Measurements from ENCODE around the gene CBFB.

The CBFB gene

DNA sequence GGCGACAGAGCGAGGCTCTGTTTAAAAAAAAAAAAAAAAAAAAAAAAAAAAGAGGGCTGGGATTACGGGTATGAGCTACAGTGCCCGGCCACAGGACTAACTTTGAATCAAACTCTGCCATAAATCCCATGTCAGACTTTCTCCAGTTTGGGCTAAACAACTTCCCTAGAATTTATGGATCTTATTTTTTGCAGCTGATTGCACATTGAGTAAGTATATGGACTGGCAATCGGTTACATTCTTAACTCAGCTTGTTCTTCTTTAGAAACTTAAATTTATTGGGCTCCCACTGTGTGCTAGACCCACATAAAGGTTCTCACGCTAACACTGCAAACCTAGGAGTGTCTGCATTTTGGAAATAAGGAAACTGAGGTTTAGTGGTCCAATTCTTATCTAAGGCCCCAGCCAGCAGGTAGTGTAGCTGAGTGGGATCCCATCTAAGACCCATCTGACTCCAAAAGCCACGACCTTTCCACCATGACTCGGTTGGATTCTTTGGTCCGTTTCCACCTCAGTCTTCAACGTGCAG is 718 bp upstream of the CBFB start:
- H3K27me3 ChIP-seq: no peaks in the 10 kb centered on the region
- intact Hi-C loops (cut with DNase I; ENCODE audit: low total_unique reads): loop anchor here (5.0 to 10.0 kb wide), 2 partner anchors 79 to 157 kb away; partner anchors contain the start of genes MATCAP1 and PHAF1
- H3K27ac ChIP-seq: peak overlapping the region; percentile 95 to 97
- DNase-seq: peak in 1 of 2 donors; percentile 31
- peaks cover 0 to 7% (median 0%) of the 10 kb centered on the region in 3 donors for H3K36me3 ChIP-seq
- TF ChIP-seq CTCF (IDR thresholded peaks at IDR 0.05): no peak
- no peaks in the 10 kb centered on the region for H3K9me3 ChIP-seq
- peaks cover 0 to 32% (median 15%) of the 10 kb centered on the region in 4 donors for H3K4me1 ChIP-seq
- H3K4me3 ChIP-seq: peak overlapping the region; percentile 75 to 85

- peaks cover 0 to 7% (median 0%) of the 10 kb centered on the region in 3 donors for H3K36me3 ChIP-seq
- no peaks in the 10 kb centered on the region for H3K9me3 ChIP-seq
- peaks cover 0 to 36% (median 15%) of the 10 kb centered on the region in 4 donors for H3K4me1 ChIP-seq
- TF ChIP-seq CTCF (IDR thresholded peaks at IDR 0.05): no peak
- H3K4me3 ChIP-seq: peak overlapping the region; percentile 75 to 85
- DNase-seq: peak; percentile 58 to 82
- H3K27me3 ChIP-seq: no peaks in the 10 kb centered on the region
- intact Hi-C loops (cut with DNase I; ENCODE audit: low total_unique reads): loop anchor here (5.0 to 10.0 kb wide), 2 partner anchors 78 to 155 kb away; partner anchors contain the start of genes MATCAP1 and PHAF1
- peak overlapping the region; percentile 95 to 97 for H3K27ac ChIP-seq
Observed at GRCh38 chr16:67029254-67030096, 526 bp downstream of the CBFB start.

DNA sequence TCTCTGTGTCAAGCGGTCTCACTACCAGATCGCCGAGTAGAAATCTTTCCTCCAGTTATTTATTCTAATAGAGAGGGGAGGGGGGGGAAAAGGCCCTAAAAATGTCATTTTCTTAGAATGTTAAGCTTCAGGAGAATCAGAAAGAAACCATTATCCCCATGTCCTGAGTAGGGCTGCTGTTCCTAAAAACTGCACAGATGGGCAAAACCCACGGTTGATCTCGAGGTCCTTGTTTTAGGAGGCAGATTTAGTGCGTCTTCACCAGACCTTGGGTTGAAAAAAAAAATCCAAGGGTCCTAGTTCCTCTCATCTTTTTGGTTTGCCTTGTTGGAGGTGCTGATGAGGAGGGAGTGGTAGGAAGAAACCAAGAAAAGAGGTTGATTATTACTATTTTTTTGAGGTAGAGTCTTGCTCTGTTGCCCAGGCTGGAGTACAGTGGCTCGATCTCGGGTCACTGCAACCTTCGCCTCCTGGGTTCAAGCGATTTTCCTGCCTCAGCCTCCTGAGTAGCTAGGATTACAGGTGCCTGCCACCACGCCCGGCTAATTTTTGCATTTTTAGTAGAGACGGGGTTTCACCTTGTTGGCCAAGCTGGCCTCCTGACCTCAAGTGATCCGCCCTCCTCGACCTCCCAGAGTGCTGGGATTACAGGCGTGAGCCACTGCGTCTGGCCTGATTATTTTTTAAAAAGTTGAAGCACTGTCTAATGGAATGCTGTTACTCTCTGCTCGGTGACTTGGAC is 1.4 kb downstream of the CBFB start:
- no peaks in the 10 kb centered on the region for H3K27me3 ChIP-seq
- H3K27ac ChIP-seq: peak overlapping the region; percentile 95 to 97
- no peak for TF ChIP-seq CTCF (IDR thresholded peaks at IDR 0.05)
- DNase-seq: peak in 1 of 2 donors; percentile 51
- intact Hi-C loops (cut with DNase I; ENCODE audit: low total_unique reads): no loop called here
- H3K4me1 ChIP-seq: peaks cover 0 to 44% (median 20%) of the 10 kb centered on the region in 4 donors
- H3K36me3 ChIP-seq: peaks cover 0 to 7% (median 0%) of the 10 kb centered on the region in 3 donors
- peak overlapping the region; percentile 75 to 85 for H3K4me3 ChIP-seq
- H3K9me3 ChIP-seq: no peaks in the 10 kb centered on the region

DNA sequence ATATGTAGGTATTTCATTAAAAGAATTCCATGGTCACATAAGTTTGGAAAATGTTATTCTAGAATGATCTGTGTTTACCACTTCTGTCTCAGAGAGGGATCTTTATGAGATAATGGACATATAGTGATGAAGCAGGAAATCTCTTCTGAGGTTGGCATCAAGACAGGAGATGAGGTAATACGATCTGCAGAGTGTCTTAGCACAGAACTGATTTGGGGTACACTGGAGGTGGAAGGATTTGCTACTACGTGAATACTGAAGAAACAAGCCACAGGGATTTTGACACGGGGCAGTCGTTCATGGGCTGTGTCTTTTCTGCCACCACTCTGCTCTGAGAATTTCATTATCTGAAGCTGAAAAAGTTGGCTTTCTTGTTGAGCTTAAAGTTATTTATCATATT is 5.5 kb downstream of the CBFB start:
- H3K4me1 ChIP-seq: peaks cover 0 to 44% (median 20%) of the 10 kb centered on the region in 4 donors
- intact Hi-C loops (cut with DNase I; ENCODE audit: low total_unique reads): no loop called here
- H3K36me3 ChIP-seq: peaks cover 0 to 19% (median 0%) of the 10 kb centered on the region in 3 donors
- no peak for DNase-seq
- H3K9me3 ChIP-seq: no peaks in the 10 kb centered on the region
- H3K4me3 ChIP-seq: no peak overlapping the region
- no peak overlapping the region for H3K27ac ChIP-seq
- TF ChIP-seq CTCF (IDR thresholded peaks at IDR 0.05): no peak
- no peaks in the 10 kb centered on the region for H3K27me3 ChIP-seq

- TF ChIP-seq CTCF (IDR thresholded peaks at IDR 0.05): no peak
- H3K27ac ChIP-seq: no peak overlapping the region
- H3K36me3 ChIP-seq: peaks cover 0 to 19% (median 0%) of the 10 kb centered on the region in 3 donors
- DNase-seq: no peak
- H3K27me3 ChIP-seq: no peaks in the 10 kb centered on the region
- no peak overlapping the region for H3K4me3 ChIP-seq
- intact Hi-C loops (cut with DNase I; ENCODE audit: low total_unique reads): no loop called here
- H3K4me1 ChIP-seq: peaks cover 0 to 40% (median 17%) of the 10 kb centered on the region in 4 donors
- no peaks in the 10 kb centered on the region for H3K9me3 ChIP-seq
Observed at GRCh38 chr16:67035364-67035763, 6.4 kb downstream of the CBFB start.
